LNCAP (cell line): Measurements from ENCODE around the gene EAF1.

Experiments
- TF ChIP-seq, protein P1 (sequence below): fragments of 450-650 bp; IDR thresholded peaks from 2 replicates; pipeline ENCODE4 v1.5.1; 2017; ENCODE audit warnings: mild to moderate bottlenecking

EAF1 gene

DNA sequence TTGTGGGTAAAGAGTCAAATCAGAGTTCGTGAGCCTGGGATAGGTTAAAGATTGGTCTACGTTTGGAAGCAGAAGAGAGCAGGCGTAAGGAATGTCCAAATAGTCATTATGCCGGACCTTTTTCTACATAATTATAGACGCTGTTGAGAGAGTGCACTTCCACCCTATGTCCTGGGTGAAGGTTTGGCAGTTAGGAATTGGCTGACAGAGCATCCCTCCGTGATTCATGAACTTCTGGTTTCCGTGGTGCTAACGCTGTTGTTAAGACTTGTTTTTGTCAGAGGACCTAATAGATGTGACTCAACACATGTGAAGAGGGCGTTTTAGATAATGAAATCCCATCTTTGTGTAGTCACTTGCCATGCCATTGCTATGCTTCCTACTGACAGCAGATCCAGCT is 1.1 kb downstream of the EAF1 start:
- TF ChIP-seq, protein P1, sequence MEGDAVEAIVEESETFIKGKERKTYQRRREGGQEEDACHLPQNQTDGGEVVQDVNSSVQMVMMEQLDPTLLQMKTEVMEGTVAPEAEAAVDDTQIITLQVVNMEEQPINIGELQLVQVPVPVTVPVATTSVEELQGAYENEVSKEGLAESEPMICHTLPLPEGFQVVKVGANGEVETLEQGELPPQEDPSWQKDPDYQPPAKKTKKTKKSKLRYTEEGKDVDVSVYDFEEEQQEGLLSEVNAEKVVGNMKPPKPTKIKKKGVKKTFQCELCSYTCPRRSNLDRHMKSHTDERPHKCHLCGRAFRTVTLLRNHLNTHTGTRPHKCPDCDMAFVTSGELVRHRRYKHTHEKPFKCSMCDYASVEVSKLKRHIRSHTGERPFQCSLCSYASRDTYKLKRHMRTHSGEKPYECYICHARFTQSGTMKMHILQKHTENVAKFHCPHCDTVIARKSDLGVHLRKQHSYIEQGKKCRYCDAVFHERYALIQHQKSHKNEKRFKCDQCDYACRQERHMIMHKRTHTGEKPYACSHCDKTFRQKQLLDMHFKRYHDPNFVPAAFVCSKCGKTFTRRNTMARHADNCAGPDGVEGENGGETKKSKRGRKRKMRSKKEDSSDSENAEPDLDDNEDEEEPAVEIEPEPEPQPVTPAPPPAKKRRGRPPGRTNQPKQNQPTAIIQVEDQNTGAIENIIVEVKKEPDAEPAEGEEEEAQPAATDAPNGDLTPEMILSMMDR, result no peak

DNA sequence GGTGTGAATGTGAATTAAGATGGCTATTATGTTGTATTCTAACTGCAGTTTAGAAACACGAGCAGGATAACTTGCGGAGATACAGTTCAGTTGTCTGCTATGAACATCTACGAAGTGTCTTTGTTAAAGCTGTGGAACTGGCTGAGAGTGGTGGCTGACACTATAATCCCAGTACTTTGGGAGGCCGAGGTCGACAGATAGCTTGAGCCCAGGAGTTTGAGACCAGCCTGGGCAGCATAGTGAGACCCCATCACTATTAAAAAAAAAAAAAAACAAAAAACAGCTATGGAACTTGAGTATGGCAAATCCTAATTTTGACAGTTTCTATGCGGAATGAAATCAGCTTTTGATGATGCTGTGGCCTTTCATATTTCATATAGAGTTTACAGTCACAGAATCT is 1.7 kb downstream of the EAF1 start:
- TF ChIP-seq, protein P1, result no peak

DNA sequence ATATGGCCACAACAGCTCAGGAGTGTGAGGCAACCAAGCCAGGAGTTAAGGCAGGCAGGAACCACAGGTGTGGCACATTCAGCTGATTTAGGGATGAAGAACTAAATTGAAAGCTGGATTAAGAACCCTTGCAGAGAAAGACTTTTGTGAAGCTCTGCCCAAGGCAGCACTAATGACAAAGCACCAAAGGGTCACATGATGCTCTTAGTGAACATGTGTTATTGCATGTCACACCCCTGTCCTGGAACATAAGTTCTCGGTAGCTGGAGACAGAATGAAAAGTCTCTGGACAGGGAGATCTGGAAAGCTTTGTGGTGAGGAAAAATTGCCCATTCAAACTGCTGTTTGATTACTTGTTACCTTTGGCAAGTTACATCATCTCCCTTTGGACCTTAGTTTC is 3.2 kb downstream of the EAF1 start:
- TF ChIP-seq, protein P1, result no peak

DNA sequence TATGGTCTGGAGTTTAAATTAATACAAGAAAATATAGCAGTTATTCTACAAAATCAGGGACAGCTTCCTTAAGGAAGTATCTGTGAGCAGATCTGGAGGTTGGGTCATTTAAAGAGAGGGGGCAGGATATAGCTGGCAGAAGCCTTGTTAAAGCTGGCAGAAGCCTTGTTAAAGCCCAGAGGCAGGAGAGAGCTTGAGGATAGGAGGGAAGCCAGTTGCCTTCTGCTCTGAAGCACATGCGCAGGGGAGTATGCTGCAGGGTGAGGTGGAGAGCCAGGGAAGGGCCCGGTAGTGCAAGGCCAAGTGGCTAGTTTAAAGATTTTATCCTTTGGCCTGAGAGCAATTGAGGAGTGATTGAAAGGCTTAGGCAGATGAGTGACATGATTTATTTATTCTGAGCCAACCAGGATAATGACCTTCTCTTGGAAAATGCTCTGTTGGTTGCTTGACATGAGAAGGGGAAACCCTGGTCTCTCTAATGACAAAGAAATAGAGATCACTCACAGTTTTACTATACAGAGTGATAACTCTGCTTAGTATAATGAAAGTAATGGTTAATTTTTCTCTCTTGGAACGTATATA is 3.9 kb downstream of the EAF1 start:
- TF ChIP-seq, protein P1, result no peak

DNA sequence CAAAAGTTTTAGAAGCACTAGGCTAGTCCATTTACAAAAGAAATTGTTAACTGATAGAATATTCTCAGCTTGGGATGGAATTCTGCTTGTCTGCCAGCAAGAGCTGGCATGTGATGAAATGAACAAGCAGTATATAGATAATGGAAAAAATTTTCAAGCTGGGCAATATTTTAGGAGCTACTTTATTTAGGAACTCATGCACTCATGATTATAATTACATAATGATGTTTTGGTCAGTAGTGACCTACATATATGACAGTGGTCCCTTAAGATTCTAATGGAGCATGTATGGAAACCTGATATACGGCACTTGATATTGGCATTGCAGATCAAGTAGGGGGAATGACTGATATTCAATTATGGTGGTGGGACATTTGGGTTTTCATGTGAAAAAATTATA is 6.1 kb downstream of the EAF1 start:
- TF ChIP-seq, protein P1, result no peak

DNA sequence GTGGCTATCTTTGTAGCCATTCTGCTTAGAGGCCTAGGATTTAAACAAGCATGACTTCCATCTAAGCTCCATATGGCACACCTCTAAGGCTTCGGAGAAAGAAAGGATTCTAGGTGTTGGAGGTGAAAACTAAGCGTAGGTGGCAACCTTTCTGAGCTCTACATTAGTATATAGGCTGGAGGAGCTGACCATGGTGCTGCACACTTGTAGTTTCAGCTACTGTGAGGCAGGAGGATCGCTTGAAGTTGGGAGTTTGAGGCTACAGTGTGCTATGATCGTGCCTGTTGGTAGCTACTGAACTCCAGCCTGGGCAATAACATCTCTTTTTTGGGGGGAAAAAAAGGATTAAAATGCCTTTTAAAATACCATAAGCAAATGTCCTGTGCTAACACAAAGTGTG is 7.4 kb downstream of the EAF1 start:
- TF ChIP-seq, protein P1, result no peak

DNA sequence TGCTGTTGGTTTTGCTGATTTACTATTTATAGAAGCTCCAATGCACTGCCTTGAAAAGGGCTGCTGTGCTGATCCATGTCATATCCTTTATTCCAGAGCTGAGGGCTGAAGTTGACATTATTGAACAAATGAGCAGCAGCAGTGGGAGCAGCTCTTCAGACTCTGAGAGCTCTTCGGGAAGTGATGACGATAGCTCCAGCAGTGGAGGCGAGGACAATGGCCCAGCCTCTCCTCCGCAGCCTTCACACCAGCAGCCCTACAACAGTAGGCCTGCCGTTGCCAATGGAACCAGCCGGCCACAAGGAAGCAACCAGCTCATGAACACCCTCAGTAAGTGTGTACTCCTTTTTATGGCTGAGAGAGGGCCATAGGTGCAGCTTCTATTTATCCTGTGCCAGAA is 8.8 kb downstream of the EAF1 start:
- TF ChIP-seq, protein P1, result no peak

DNA sequence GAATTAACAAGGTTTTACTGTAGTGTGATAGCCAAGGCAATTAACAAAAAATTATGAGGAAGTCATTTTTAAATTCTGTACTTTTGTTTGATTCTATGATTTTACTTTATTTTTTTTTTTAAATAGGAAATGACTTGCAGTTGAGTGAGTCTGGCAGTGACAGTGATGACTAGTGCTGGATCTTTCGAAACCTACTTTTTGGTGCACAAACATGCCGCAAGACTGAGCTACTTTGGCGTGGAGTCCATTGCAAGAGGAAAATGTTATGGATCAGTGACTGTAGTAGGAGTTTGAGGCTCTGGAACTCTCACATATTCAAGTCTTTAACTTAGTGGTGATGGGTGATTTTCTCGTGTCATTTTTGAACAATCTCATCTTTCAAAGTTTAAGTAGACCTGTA is 11.6 kb downstream of the EAF1 start:
- TF ChIP-seq, protein P1, result no peak
